Astrocyte (in vitro differentiated cells and primary cell): Measurements from ENCODE around the gene LGR6. TPM values are rescaled to one million over a fixed set of nuclear protein-coding genes. Genes with fewer than 3 reads are reported as not detected.

ENCODE experiments used
- DNase-seq: peaks from one replicate; pipeline ENCODE4 v3.0.0-alpha.2; 2010; ENCODE audit warnings: low read depth
- FAIRE-seq: peaks from 2 replicates; lab custom pipeline; 2011; peaks lifted over from hg19 to GRCh38; lab: Jason Lieb, UNC
- H2AFZ ChIP-seq: 2 replicates; pipeline ENCODE4 v1.6.0; 2012; ENCODE audit warnings: low read depth, low read length, inconsistent platforms
- H3K27ac ChIP-seq: 2 replicates; pipeline ENCODE4 v1.5.1; 2011; ENCODE audit warnings: low read depth, low read length, inconsistent platforms
- H3K27me3 ChIP-seq: 2 replicates; pipeline ENCODE4 v1.6.0; 2011; ENCODE audit warnings: low read length, inconsistent platforms; ENCODE audit not compliant: insufficient read depth
- H3K36me3 ChIP-seq: 2 replicates; pipeline ENCODE4 v1.5.1; 2011; ENCODE audit warnings: low read length, inconsistent platforms; ENCODE audit not compliant: insufficient read depth
- H3K4me1 ChIP-seq: 2 replicates; pipeline ENCODE4 v1.5.1; 2011; ENCODE audit warnings: low read length, inconsistent platforms; ENCODE audit not compliant: insufficient read depth
- H3K4me2 ChIP-seq: 2 replicates; pipeline ENCODE4 v1.6.0; 2012; ENCODE audit warnings: low read length, inconsistent platforms
- H3K4me3 ChIP-seq: 2 replicates; pipeline ENCODE4 v1.5.1; 2011; ENCODE audit warnings: low read depth, mild to moderate bottlenecking, low read length, inconsistent platforms; ENCODE audit not compliant: insufficient read depth
- H3K79me2 ChIP-seq: 2 replicates; pipeline ENCODE4 v1.6.0; 2012; ENCODE audit warnings: mild to moderate bottlenecking, low read length, inconsistent platforms; ENCODE audit not compliant: insufficient read depth
- H3K9ac ChIP-seq: 2 replicates; pipeline ENCODE4 v1.6.0; 2012; ENCODE audit warnings: mild to moderate bottlenecking, low read length, inconsistent platforms
- H3K9me3 ChIP-seq: 2 replicates; pipeline ENCODE4 v1.5.1; 2012; ENCODE audit warnings: low read depth, mild to moderate bottlenecking, low read length, inconsistent platforms; ENCODE audit not compliant: insufficient read depth
- H4K20me1 ChIP-seq: 2 replicates; pipeline ENCODE4 v1.6.0; 2012; ENCODE audit warnings: low read length, inconsistent platforms; ENCODE audit not compliant: insufficient read depth
- H3K27ac Mint-ChIP-seq: one replicate; pipeline ENCODE4 v1.8.0; 2021; ENCODE audit warnings: mild to moderate bottlenecking, mixed read lengths; ENCODE audit not compliant: unreplicated experiment
- H3K27me3 Mint-ChIP-seq: one replicate; pipeline ENCODE4 v1.8.0; 2021; ENCODE audit warnings: low read depth, mixed read lengths; ENCODE audit not compliant: unreplicated experiment
- H3K36me3 Mint-ChIP-seq: one replicate; pipeline ENCODE4 v1.8.0; 2021; ENCODE audit warnings: low read depth, mixed read lengths; ENCODE audit not compliant: unreplicated experiment
- H3K4me1 Mint-ChIP-seq: one replicate; pipeline ENCODE4 v1.8.0; 2021; ENCODE audit warnings: low read depth, mixed read lengths; ENCODE audit not compliant: unreplicated experiment
- H3K4me3 Mint-ChIP-seq: one replicate; pipeline ENCODE4 v1.8.0; 2021; ENCODE audit warnings: mild to moderate bottlenecking, moderate library complexity, mixed read lengths; ENCODE audit not compliant: unreplicated experiment
- H3K9me3 Mint-ChIP-seq: one replicate; pipeline ENCODE4 v1.8.0; 2021; ENCODE audit warnings: mild to moderate bottlenecking, mixed read lengths; ENCODE audit not compliant: unreplicated experiment
- CTCF ChIP-seq: IDR thresholded peaks from 2 replicates; pipeline ENCODE4 v1.5.1; 2011; ENCODE audit warnings: low read depth, mild to moderate bottlenecking, inconsistent platforms, low read length, moderate library complexity; ENCODE audit not compliant: insufficient read depth
- EZH2 ChIP-seq: IDR thresholded peaks from 2 replicates; pipeline ENCODE4 v1.6.1; 2012; ENCODE audit warnings: mild to moderate bottlenecking, low read length, inconsistent platforms; ENCODE audit not compliant: insufficient read depth
- total RNA-seq: library from RNA; stranded (reverse); gene quantifications from 2 replicates; pipeline ENCODE4 v1.2.1, GENCODE V29; 2021

Gene LGR6
- total RNA-seq, 1 donor from 2014 or later: 0.27 TPM

GRCh38 chr1:202159534-202160371, 33.8 kb upstream of the LGR6 start:
- no peaks in the 10 kb centered on the region for H3K79me2 ChIP-seq
- no peak overlapping the region for H3K9ac ChIP-seq
- H2AFZ ChIP-seq: no peak overlapping the region
- no peaks in the 10 kb centered on the region for H3K27me3 ChIP-seq
- Mint-ChIP-seq H3K27ac (no peak overlapping the region), H3K36me3 (no peaks in the 10 kb centered on the region), H3K4me3 (no peak overlapping the region), H3K27me3 (peaks cover 11% of the 10 kb centered on the region), H3K4me1 (peaks cover 20% of the 10 kb centered on the region), H3K9me3 (no peaks in the 10 kb centered on the region)
- no peak overlapping the region for H3K27ac ChIP-seq
- no peaks in the 10 kb centered on the region for H4K20me1 ChIP-seq
- no peak overlapping the region for H3K4me2 ChIP-seq
- DNase-seq (no peak), FAIRE-seq (no peak)
- peaks cover 8% of the 10 kb centered on the region for H3K4me1 ChIP-seq
- no peaks in the 10 kb centered on the region for H3K36me3 ChIP-seq
- H3K4me3 ChIP-seq: no peak overlapping the region
- no peaks in the 10 kb centered on the region for H3K9me3 ChIP-seq
- TF ChIP-seq EZH2 (no peak), CTCF (no peak)

DNA sequence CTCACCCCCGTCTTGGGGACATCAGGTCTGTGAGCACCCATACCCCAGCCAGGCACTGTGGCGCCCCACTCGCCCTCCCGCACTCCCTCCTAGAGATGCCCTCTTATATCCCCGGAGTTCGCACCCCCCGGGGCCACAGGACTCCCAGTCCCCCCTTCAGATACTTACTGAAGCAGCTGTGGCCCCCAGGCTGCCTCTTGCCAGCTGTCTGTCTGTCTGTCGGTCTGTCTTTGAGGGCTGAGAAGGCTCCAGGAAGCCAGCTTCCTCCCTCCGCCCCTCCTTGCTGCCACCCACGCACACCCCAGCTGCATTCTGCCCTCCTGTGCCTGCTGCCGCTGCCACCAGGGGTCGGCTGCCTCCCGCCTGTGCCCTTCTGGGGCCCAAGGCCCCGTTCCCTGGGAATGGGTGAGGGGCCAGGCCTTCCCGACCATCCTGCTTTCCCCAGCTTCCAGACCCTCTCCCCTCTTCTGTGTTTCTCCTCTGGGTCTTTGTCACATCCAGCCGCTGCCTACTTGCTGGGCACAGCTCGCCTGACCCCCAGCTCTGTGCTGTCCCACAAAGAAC, 33.1 kb upstream of the LGR6 start, which contains the start of gene PTPN7:
PTPN7 (minus strand) TSS at position 226 of the 564 bp plus-strand sequence. CDS start 1,200 bp downstream, outside the sequence.
- Mint-ChIP-seq H3K27ac (peak within 1 kb of the TSS; percentile 85), H3K4me3 (no peak within 1 kb of the TSS), H3K36me3 (no peaks in the 10 kb centered on the region), H3K4me1 (peaks cover 17% of the 10 kb centered on the region), H3K27me3 (peaks cover 9% of the 10 kb centered on the region), H3K9me3 (no peaks in the 10 kb centered on the region)
- no peaks in the 10 kb centered on the region for H3K36me3 ChIP-seq
- peaks cover 4% of the 10 kb centered on the region for H3K4me1 ChIP-seq
- H2AFZ ChIP-seq: no peak within 1 kb of the TSS
- H3K4me3 ChIP-seq: no peak within 1 kb of the TSS
- no peak for FAIRE-seq
- H3K9ac ChIP-seq: no peak within 1 kb of the TSS
- no peaks in the 10 kb centered on the region for H3K79me2 ChIP-seq
- H4K20me1 ChIP-seq: no peaks in the 10 kb centered on the region
- H3K27me3 ChIP-seq: no peaks in the 10 kb centered on the region
- H3K27ac ChIP-seq: no peak within 1 kb of the TSS
- TF ChIP-seq CTCF: no peak
- TF ChIP-seq EZH2: no peak
- DNase-seq: no peak
- H3K4me2 ChIP-seq: no peak within 1 kb of the TSS
- no peaks in the 10 kb centered on the region for H3K9me3 ChIP-seq
